Prostate gland (tissue), 2 donors: Measurements from ENCODE around the gene RPUSD2. TPM values are rescaled to one million over a fixed set of nuclear protein-coding genes. Genes with fewer than 3 reads are reported as not detected.

ENCODE experiments used
- DNase-seq: peaks from one replicate; pipeline ENCODE4 v3.0.0-alpha.2; 2019; ENCODE audit warnings: low spot score
- H3K27ac ChIP-seq, 2 donors: fragments of 200-600 bp; sonication (generic); 2 replicates each; pipeline ENCODE4 v1.5.1; 2017 to 2019
- H3K27me3 ChIP-seq: fragments of 200-600 bp; sonication (generic); replicated peaks from 2 replicates; pipeline ENCODE4 v1.5.1; 2019; ENCODE audit not compliant: insufficient read depth
- H3K36me3 ChIP-seq, 2 donors: fragments of 200-600 bp; sonication (generic); 1 replicate in 1 of 2; 2 replicates in 1 of 2; pipeline versions ENCODE4 v1.5.1 to v1.8.1; 2017 to 2019
- H3K4me1 ChIP-seq: fragments of 200-600 bp; sonication (generic); replicated peaks from 2 replicates; pipeline ENCODE4 v1.5.1; 2019
- H3K4me3 ChIP-seq, 2 donors: fragments of 200-600 bp; sonication (generic); 2 replicates each; pipeline ENCODE4 v1.5.1; 2017 to 2019
- H3K9me3 ChIP-seq: fragments of 200-600 bp; sonication (generic); 2 replicates; pipeline ENCODE4 v1.5.1; 2017
- CTCF ChIP-seq, 4 experiments: fragments of 200-600 bp in 2 of 4; fragments of 450-650 bp in 2 of 4; sonication (generic) in 2 of 4; IDR thresholded peaks; 1 replicate in 3 of 4; 2 replicates in 1 of 4; pipeline ENCODE4 v1.5.1; 2016 to 2019; ENCODE audit warnings: antibody characterized with exemption in 4 of 4, mild to moderate bottlenecking in 2 of 4, moderate library complexity in 2 of 4
- POLR2A ChIP-seq: fragments of 450-650 bp; IDR thresholded peaks from one replicate; pipeline ENCODE4 v1.6.1; 2016; ENCODE audit warnings: antibody characterized with exemption, mild to moderate bottlenecking
- POLR2AphosphoS5 ChIP-seq: sonication (generic); formaldehyde crosslinking; IDR thresholded peaks from one replicate; pipeline ENCODE4 v1.6.1; 2017; ENCODE audit warnings: antibody characterized with exemption
- WGBS: methylation state at CpG from one replicate; pipeline ENCODE4 v1.1.5; 2018; 5-methylcytosine and 5-hydroxymethylcytosine counted together
- intact Hi-C: fragments of 100-400 bp; cut with DNase I; formaldehyde crosslinking; loops from one replicate; pipeline ENCODE4 v1.14.2; 2022
- total RNA-seq, 2 donors: library from RNA; depleted of rRNA; stranded (reverse); fragments of >200 nt; gene quantifications; one replicate each; pipeline ENCODE4 v1.1.0, GENCODE V29; 2016

RPUSD2 gene
- total RNA-seq, 2 donors from 2014 or later = 11.2 to 24.1 TPM

GRCh38 chr15:40554161-40554525 lies 15.0 kb upstream of the RPUSD2 start:
- intact Hi-C loops = no loop called here
- Histone ChIP-seq H3K27ac (no peak overlapping the region), H3K4me3 (no peak overlapping the region), H3K9me3 (no peaks in the 10 kb centered on the region), H3K4me1 (no peaks in the 10 kb centered on the region), H3K36me3 (no peaks in the 10 kb centered on the region), H3K27me3 (no peaks in the 10 kb centered on the region)
- TF ChIP-seq POLR2AphosphoS5 = no peak
- TF ChIP-seq POLR2A = no peak
- TF ChIP-seq CTCF (IDR thresholded peaks at IDR 0.05) = no peak
- WGBS = 92% methylated on average over 4 of the region's 4 CpGs
- no peak for DNase-seq

GRCh38 chr15:40555876-40556275 lies 13.2 kb upstream of the RPUSD2 start:
- TF ChIP-seq POLR2A (no peak), CTCF (IDR thresholded peaks at IDR 0.05) (no peak), POLR2AphosphoS5 (no peak)
- Histone ChIP-seq H3K36me3 (no peaks in the 10 kb centered on the region), H3K27me3 (no peaks in the 10 kb centered on the region), H3K27ac (no peak overlapping the region), H3K4me1 (no peaks in the 10 kb centered on the region), H3K4me3 (no peak overlapping the region), H3K9me3 (no peaks in the 10 kb centered on the region)
- intact Hi-C loops = no loop called here
- no peak for DNase-seq
- WGBS = 100% methylated on average over 2 of the region's 2 CpGs

- TF ChIP-seq CTCF (IDR thresholded peaks at IDR 0.05) (no peak), POLR2A (no peak), POLR2AphosphoS5 (no peak)
- DNase-seq = no peak
- intact Hi-C loops = no loop called here
- WGBS = 86% methylated on average over 6 of the region's 6 CpGs
- Histone ChIP-seq H3K27ac (no peak overlapping the region), H3K36me3 (no peaks in the 10 kb centered on the region), H3K4me3 (no peak overlapping the region), H3K9me3 (no peaks in the 10 kb centered on the region), H3K27me3 (no peaks in the 10 kb centered on the region), H3K4me1 (peaks cover 2% of the 10 kb centered on the region)
Observed at GRCh38 chr15:40558952-40559742, 10.0 kb upstream of the RPUSD2 start.

GRCh38 chr15:40562691-40563090 lies 6.4 kb upstream of the RPUSD2 start:
- Histone ChIP-seq H3K4me3 (no peak overlapping the region), H3K4me1 (peaks cover 3% of the 10 kb centered on the region), H3K9me3 (no peaks in the 10 kb centered on the region), H3K27me3 (no peaks in the 10 kb centered on the region), H3K27ac (no peak overlapping the region), H3K36me3 (no peaks in the 10 kb centered on the region)
- no peak for TF ChIP-seq POLR2AphosphoS5
- TF ChIP-seq CTCF (IDR thresholded peaks at IDR 0.05) = no peak
- no peak for TF ChIP-seq POLR2A
- no peak for DNase-seq
- intact Hi-C loops = no loop called here
- 67% methylated on average over 2 of the region's 2 CpGs for WGBS

- DNase-seq = no peak
- Histone ChIP-seq H3K4me1 (peaks cover 3% of the 10 kb centered on the region), H3K4me3 (no peak overlapping the region), H3K36me3 (no peaks in the 10 kb centered on the region), H3K27me3 (no peaks in the 10 kb centered on the region), H3K9me3 (no peaks in the 10 kb centered on the region), H3K27ac (no peak overlapping the region)
- intact Hi-C loops = no loop called here
- TF ChIP-seq POLR2AphosphoS5 (no peak), POLR2A (no peak), CTCF (IDR thresholded peaks at IDR 0.05) (no peak)
Observed at GRCh38 chr15:40563426-40563825, 5.7 kb upstream of the RPUSD2 start.
